RWPE1 (cell line): Measurements from ENCODE around the gene EXOG.

Experiments used
- CTCF ChIA-PET: fragments of 350-600 bp; sonication (Branson Sonifier 250); formaldehyde crosslinking; extraction: SDS; loops from one replicate; lab custom pipeline; 2021; lab: Yijun Ruan, JAX
- POLR2A ChIA-PET: fragments of 400-600 bp; formaldehyde crosslinking; extraction: SDS; loops from one replicate; lab custom pipeline; 2020; ENCODE audit warnings: antibody characterized with exemption; ENCODE audit not compliant: low non-redundant PET; lab: Yijun Ruan, JAX
- DNase-seq: peaks from one replicate; pipeline ENCODE4 v3.0.0; 2012; ENCODE audit warnings: low spot score
- H3K27ac ChIP-seq: fragments of 450-650 bp; 2 replicates; pipeline ENCODE4 v1.5.1; 2017
- TF ChIP-seq, protein P1 (sequence below): fragments of 450-650 bp; conservative IDR thresholded peaks from 2 replicates; pipeline ENCODE4 v1.5.1; 2017; ENCODE audit warnings: low read depth, mild to moderate bottlenecking

Gene EXOG

GRCh38 chr3:38524141-38524739 lies 28.1 kb downstream of the EXOG start:
- ChIA-PET CTCF (interaction anchor here (0.7 to 1.0 kb wide), 2 partner anchors 14 to 506 kb away, joined by 3 read pairs; no protein-coding TSS in a partner anchor), POLR2A (no interaction called here)
- TF ChIP-seq, protein P1, sequence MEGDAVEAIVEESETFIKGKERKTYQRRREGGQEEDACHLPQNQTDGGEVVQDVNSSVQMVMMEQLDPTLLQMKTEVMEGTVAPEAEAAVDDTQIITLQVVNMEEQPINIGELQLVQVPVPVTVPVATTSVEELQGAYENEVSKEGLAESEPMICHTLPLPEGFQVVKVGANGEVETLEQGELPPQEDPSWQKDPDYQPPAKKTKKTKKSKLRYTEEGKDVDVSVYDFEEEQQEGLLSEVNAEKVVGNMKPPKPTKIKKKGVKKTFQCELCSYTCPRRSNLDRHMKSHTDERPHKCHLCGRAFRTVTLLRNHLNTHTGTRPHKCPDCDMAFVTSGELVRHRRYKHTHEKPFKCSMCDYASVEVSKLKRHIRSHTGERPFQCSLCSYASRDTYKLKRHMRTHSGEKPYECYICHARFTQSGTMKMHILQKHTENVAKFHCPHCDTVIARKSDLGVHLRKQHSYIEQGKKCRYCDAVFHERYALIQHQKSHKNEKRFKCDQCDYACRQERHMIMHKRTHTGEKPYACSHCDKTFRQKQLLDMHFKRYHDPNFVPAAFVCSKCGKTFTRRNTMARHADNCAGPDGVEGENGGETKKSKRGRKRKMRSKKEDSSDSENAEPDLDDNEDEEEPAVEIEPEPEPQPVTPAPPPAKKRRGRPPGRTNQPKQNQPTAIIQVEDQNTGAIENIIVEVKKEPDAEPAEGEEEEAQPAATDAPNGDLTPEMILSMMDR = no peak
- no peak overlapping the region for H3K27ac ChIP-seq
- no peak for DNase-seq

DNA sequence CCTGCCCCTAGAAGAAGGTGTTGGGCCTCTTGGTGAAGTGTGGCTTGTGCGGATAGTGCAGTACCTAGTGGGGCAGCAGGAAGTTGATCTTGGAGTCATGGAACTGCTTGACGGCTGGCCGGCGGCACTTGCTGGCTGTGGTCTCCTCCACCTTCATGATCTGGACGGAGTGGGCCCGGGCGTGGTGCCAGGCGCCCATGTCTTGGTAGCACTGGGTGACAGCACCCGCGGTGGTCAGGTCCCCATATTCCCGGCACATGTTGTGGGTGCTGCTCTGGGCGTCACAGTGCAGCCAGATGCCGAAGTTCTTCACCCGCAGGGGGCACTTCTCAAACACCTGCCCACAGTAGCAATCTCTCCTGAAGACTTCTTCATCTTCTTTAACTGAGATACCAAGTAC lies 30.7 kb downstream of the EXOG start:
- CTCF ChIA-PET = no interaction called here
- POLR2A ChIA-PET = no interaction called here
- DNase-seq = no peak
- TF ChIP-seq, protein P1 = no peak
- no peak overlapping the region for H3K27ac ChIP-seq

GRCh38 chr3:38528457-38528856 lies 32.3 kb downstream of the EXOG start:
- TF ChIP-seq, protein P1 = no peak
- no peak overlapping the region for H3K27ac ChIP-seq
- POLR2A ChIA-PET = no interaction called here
- CTCF ChIA-PET = no interaction called here
- no peak for DNase-seq

GRCh38 chr3:38532529-38532928 lies 36.4 kb downstream of the EXOG start:
- DNase-seq = no peak
- TF ChIP-seq, protein P1 = no peak
- H3K27ac ChIP-seq = no peak overlapping the region
- ChIA-PET CTCF (interaction anchor here (1.4 kb wide), 1 partner anchor 11 kb away, joined by 3 read pairs; no protein-coding TSS in a partner anchor), POLR2A (no interaction called here)

DNA sequence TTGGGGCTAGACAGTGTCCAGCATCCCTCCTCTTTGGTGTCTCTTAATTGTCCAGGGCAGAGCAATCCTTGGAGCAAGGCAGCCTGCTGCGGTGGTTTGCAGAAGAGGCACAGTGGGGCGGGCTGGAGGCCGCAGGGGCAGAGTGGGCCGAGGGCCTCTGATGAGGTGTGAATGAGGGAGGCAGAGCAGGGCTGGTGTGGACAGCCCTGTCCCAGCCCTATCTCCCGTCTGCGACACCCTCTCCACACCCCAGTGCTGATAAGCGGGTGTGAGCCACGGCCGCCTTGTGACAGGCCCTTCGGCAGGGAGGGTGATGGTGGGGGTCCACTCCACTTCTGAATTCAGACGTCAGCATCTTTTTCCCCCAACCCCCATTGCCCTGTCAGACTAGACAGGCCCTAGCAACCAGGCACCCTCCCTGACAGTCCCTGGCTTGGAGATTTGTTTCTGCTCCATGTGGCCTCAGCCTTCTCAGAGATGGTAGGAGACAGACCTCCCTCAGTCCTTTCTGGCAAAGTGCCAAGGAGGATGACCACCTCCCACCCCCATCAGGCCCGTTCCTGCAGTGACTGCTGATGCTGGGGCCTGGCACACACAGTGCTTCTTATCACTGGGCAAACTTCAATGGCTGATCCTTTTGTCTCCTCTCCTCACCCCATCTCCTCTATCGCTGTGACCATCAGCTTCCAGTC lies 37.3 kb downstream of the EXOG start:
- POLR2A ChIA-PET = no interaction called here

GRCh38 chr3:38534180-38534579 lies 38.0 kb downstream of the EXOG start:
- no peak overlapping the region for H3K27ac ChIP-seq
- ChIA-PET CTCF (no interaction called here), POLR2A (no interaction called here)
- TF ChIP-seq, protein P1 = no peak
- no peak for DNase-seq

More for the DNA sequence above, 37.3 kb downstream of the EXOG start:
- CTCF ChIA-PET = interaction anchor here (1.4 kb wide), 1 partner anchor 12 kb away, joined by 3 read pairs; no protein-coding TSS in a partner anchor
- H3K27ac ChIP-seq = no peak overlapping the region
- DNase-seq = no peak
- TF ChIP-seq, protein P1 = no peak
